ENCODE data around the gene ALCAM.

ALCAM gene

DNA sequence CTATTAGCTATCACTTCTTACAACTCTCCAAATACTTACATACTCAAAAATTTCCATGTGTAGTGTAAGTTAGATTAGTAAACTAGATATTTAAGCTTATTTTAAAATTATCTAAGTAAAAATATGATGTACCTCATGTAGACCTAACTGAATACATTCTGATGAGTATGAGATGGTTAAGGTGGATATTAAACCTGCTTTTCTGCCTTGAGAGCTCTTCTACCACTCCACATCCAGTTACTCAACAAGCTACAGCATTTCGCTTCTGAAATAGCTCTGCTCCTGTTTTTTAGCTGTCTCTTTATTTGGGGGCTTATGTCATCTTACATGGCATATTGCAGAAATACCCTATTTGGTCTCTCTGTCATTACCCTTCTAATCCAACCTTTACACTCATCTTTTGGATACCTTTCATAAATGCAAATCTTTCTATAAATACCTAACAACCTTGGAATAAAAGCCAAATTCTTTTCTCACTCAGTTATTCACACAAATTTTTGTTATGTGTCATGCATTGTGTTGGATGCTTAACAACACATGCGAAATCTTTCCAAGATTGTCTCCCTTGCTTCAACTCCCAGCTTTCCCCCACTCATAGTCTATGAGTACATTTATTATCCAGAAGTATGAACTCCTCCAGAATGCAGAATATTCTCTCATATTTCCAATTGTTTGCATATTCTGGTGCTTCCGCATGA lies 92.0 kb downstream of the ALCAM start:
- no peaks in the 10 kb centered on the region for H3K4me1 ChIP-seq (ENCODE audit: low read length)
- DNase-seq, result no peak
- H4K20me1 ChIP-seq (ENCODE audit: insufficient read depth, low read length), result no peaks in the 10 kb centered on the region
- H3K27me3 ChIP-seq (replicated peaks; ENCODE audit: insufficient read depth, low read length), result no peaks in the 10 kb centered on the region
- TF ChIP-seq EZH2phosphoT487 (IDR thresholded peaks at IDR 0.05; ENCODE audit: low read length), result no peak
- TF ChIP-seq, protein P1, sequence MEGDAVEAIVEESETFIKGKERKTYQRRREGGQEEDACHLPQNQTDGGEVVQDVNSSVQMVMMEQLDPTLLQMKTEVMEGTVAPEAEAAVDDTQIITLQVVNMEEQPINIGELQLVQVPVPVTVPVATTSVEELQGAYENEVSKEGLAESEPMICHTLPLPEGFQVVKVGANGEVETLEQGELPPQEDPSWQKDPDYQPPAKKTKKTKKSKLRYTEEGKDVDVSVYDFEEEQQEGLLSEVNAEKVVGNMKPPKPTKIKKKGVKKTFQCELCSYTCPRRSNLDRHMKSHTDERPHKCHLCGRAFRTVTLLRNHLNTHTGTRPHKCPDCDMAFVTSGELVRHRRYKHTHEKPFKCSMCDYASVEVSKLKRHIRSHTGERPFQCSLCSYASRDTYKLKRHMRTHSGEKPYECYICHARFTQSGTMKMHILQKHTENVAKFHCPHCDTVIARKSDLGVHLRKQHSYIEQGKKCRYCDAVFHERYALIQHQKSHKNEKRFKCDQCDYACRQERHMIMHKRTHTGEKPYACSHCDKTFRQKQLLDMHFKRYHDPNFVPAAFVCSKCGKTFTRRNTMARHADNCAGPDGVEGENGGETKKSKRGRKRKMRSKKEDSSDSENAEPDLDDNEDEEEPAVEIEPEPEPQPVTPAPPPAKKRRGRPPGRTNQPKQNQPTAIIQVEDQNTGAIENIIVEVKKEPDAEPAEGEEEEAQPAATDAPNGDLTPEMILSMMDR (IDR thresholded peaks at IDR 0.05; ENCODE audit: low read length), result no peak
- no peak for TF ChIP-seq EZH2 (optimal IDR thresholded peaks at IDR 0.05; ENCODE audit: low read depth, low read length)
- H3F3A ChIP-seq (ENCODE audit: insufficient read depth, low read length), result no peaks in the 10 kb centered on the region
- no peak overlapping the region for H3K27ac ChIP-seq (ENCODE audit: low read length)
- H3K9me3 ChIP-seq (replicated peaks; ENCODE audit: insufficient read depth, low read length), result no peaks in the 10 kb centered on the region
- no peak overlapping the region for H3K4me3 ChIP-seq (ENCODE audit: low read length)
- H3K79me2 ChIP-seq (ENCODE audit: low read length), result no peaks in the 10 kb centered on the region
- H3K9me2 ChIP-seq (replicated peaks; ENCODE audit: insufficient read depth, low read length), result no peaks in the 10 kb centered on the region
- no peak overlapping the region for H2AFZ ChIP-seq (ENCODE audit: low read length)
- H3K36me3 ChIP-seq (replicated peaks; ENCODE audit: insufficient read depth, low read length), result no peaks in the 10 kb centered on the region
- H3K9ac ChIP-seq (ENCODE audit: low read length), result no peak overlapping the region
- no peak overlapping the region for H3K4me2 ChIP-seq (ENCODE audit: low read depth, low read length)

DNA sequence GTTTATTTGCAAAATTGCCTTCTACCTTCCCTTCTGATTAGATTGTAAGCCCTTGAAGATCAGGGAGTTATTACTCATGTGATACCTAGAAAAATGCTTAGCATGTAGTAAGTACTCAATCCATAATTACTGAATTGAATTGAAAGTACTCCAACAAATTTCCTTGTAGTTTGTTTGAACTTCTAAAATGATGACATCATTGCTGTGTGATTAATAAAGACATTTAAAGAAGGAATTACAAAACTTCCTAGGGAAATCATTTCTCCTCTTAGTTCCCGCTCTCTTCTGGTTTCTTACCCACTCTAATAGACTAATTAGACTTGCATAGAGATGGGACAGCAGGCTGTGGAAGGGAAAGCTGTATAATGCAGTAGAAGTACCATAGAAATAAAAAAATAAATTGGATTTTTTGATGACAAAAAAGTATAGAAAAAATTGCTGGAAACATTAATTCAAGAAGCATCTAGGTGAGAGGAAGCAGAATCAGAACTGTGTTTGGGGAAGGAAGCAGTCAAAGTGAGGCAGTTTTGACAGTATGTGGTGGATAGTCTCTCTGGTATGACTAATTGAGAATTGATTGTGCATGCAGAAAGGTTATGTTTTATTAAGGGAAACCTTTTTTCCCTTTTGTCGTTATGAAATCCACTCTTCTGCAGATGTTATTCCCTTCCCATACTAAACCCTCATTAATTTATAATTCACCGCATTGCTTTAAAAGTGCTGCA lies 93.0 kb downstream of the ALCAM start:
- H4K20me1 ChIP-seq (ENCODE audit: insufficient read depth, low read length), result no peaks in the 10 kb centered on the region
- H3K9me2 ChIP-seq (replicated peaks; ENCODE audit: insufficient read depth, low read length), result no peaks in the 10 kb centered on the region
- no peak overlapping the region for H2AFZ ChIP-seq (ENCODE audit: low read length)
- no peaks in the 10 kb centered on the region for H3K4me1 ChIP-seq (ENCODE audit: low read length)
- H3K79me2 ChIP-seq (ENCODE audit: low read length), result no peaks in the 10 kb centered on the region
- no peaks in the 10 kb centered on the region for H3F3A ChIP-seq (ENCODE audit: insufficient read depth, low read length)
- H3K4me3 ChIP-seq (ENCODE audit: low read length), result no peak overlapping the region
- no peaks in the 10 kb centered on the region for H3K9me3 ChIP-seq (replicated peaks; ENCODE audit: insufficient read depth, low read length)
- TF ChIP-seq EZH2phosphoT487 (IDR thresholded peaks at IDR 0.05; ENCODE audit: low read length), result no peak
- TF ChIP-seq, protein P1 (IDR thresholded peaks at IDR 0.05; ENCODE audit: low read length), result no peak
- TF ChIP-seq EZH2 (optimal IDR thresholded peaks at IDR 0.05; ENCODE audit: low read depth, low read length), result no peak
- H3K27me3 ChIP-seq (replicated peaks; ENCODE audit: insufficient read depth, low read length), result no peaks in the 10 kb centered on the region
- no peak overlapping the region for H3K9ac ChIP-seq (ENCODE audit: low read length)
- no peaks in the 10 kb centered on the region for H3K36me3 ChIP-seq (replicated peaks; ENCODE audit: insufficient read depth, low read length)
- no peak for DNase-seq
- H3K4me2 ChIP-seq (ENCODE audit: low read depth, low read length), result no peak overlapping the region
- no peak overlapping the region for H3K27ac ChIP-seq (ENCODE audit: low read length)

DNA sequence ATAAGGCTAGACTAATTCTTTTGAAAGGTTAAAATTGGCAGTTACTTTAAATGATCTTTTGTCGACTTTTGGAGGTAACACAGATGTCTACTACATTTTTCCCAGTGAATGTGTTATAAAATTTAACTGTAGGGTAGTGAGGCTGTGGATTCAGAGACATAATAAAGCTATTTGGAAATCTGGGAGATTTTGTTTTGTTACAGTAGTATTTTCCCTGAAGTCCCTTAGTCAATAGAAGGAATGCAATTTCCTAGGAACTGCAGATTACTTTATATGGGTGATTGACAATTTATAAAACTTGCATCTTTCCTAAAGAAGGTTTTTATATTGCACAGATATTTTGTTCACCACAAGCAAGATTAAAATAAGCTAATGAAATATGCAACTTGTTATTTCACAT lies 96.9 kb downstream of the ALCAM start:
- Histone ChIP-seq H3K9me2 (replicated peaks; ENCODE audit: insufficient read depth, low read length) (no peaks in the 10 kb centered on the region), H3K4me3 (ENCODE audit: low read length) (no peak overlapping the region), H4K20me1 (ENCODE audit: insufficient read depth, low read length) (no peaks in the 10 kb centered on the region), H3K79me2 (ENCODE audit: low read length) (no peaks in the 10 kb centered on the region), H2AFZ (ENCODE audit: low read length) (no peak overlapping the region), H3K9ac (ENCODE audit: low read length) (no peak overlapping the region), H3F3A (ENCODE audit: insufficient read depth, low read length) (no peaks in the 10 kb centered on the region), H3K27ac (ENCODE audit: low read length) (no peak overlapping the region), H3K36me3 (replicated peaks; ENCODE audit: insufficient read depth, low read length) (no peaks in the 10 kb centered on the region), H3K4me1 (ENCODE audit: low read length) (no peaks in the 10 kb centered on the region), H3K4me2 (ENCODE audit: low read depth, low read length) (no peak overlapping the region), H3K27me3 (replicated peaks; ENCODE audit: insufficient read depth, low read length) (no peaks in the 10 kb centered on the region), H3K9me3 (replicated peaks; ENCODE audit: insufficient read depth, low read length) (no peaks in the 10 kb centered on the region)
- no peak for DNase-seq
- TF ChIP-seq, protein P1 (IDR thresholded peaks at IDR 0.05; ENCODE audit: low read length), result no peak
- TF ChIP-seq EZH2phosphoT487 (IDR thresholded peaks at IDR 0.05; ENCODE audit: low read length) (no peak), EZH2 (optimal IDR thresholded peaks at IDR 0.05; ENCODE audit: low read depth, low read length) (no peak)
